PC-9 (cell line): ENCODE measurements around the gene NME9.

ENCODE experiments used
- EZH2 ChIP-seq: fragments of 200-600 bp; sonication (generic); IDR thresholded peaks from 2 replicates; pipeline ENCODE4 v1.8.0; 2017; ENCODE audit warnings: antibody characterized with exemption, low read depth
- TF ChIP-seq, protein P1 (sequence below): fragments of 200-600 bp; sonication (generic); conservative IDR thresholded peaks from 2 replicates; pipeline ENCODE4 v1.6.1; 2017; ENCODE audit warnings: mixed run types, antibody characterized with exemption, mild to moderate bottlenecking, moderate library complexity

DNA sequence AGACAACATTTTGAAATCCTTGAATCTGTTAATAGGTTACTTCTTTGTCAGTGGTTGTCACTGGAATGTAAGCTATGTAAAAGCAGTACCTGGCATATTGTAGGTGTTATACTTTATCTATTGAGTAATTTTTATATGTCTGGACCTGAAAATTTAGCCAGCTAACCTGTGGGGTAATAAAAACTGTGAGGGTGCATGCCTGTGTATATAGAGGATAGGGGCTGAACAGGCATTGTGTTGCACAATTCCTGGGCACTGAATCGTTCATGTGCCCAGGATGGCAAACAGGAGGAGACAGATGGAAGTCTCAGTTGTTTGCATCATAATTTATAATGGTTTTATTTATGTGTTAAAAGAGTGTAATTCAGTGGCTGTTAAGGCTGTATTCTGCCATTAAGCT is 75.4 kb downstream of the NME9 start:
- TF ChIP-seq, protein P1, sequence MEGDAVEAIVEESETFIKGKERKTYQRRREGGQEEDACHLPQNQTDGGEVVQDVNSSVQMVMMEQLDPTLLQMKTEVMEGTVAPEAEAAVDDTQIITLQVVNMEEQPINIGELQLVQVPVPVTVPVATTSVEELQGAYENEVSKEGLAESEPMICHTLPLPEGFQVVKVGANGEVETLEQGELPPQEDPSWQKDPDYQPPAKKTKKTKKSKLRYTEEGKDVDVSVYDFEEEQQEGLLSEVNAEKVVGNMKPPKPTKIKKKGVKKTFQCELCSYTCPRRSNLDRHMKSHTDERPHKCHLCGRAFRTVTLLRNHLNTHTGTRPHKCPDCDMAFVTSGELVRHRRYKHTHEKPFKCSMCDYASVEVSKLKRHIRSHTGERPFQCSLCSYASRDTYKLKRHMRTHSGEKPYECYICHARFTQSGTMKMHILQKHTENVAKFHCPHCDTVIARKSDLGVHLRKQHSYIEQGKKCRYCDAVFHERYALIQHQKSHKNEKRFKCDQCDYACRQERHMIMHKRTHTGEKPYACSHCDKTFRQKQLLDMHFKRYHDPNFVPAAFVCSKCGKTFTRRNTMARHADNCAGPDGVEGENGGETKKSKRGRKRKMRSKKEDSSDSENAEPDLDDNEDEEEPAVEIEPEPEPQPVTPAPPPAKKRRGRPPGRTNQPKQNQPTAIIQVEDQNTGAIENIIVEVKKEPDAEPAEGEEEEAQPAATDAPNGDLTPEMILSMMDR: no peak
- no peak for TF ChIP-seq EZH2
